ENCODE results near the gene MMAB. TPM values are rescaled to one million over a fixed set of nuclear protein-coding genes. Genes with fewer than 3 reads are reported as not detected.

The MMAB gene
- polyA plus RNA-seq, 2 of the 4 experiments (the other 2 are of a cell fraction), result 26.1 to 36.8 TPM

GRCh38 chr12:109561711-109562030 is 11.6 kb downstream of the MMAB start:
- WGBS (ENCODE audit: missing lambda C conversion rate), result 91% methylated on average over 10 of the region's 10 CpGs
- no peak for ATAC-seq
- no peak for DNase-seq (ENCODE audit: low read depth in 1 of 2, low spot score in 1 of 2)
- Histone ChIP-seq H3K9me3 (peaks cover 4% of the 10 kb centered on the region; the same call in 2 of the 3 replicates), H3K4me1 (no peaks in the 10 kb centered on the region), H3K4me2 (no peak overlapping the region), H3K4me3 (no peak overlapping the region), H3K27ac (no peak overlapping the region)
- ChIA-PET CTCF (interaction anchor here (1.1 kb wide), 1 partner anchor 37 kb away, joined by 6 read pairs; no protein-coding TSS in a partner anchor), POLR2A (no interaction called here)
- FAIRE-seq, result no peak
- TF ChIP-seq FOSB (CRISPR knock-in tag; IDR thresholded peaks at IDR 0.05) (no peak), CHD2 (IDR thresholded peaks at IDR 0.05; ENCODE audit: low read length, partially characterized antibody) (no peak), EHMT2 (IDR thresholded peaks at IDR 0.05; ENCODE audit: low read depth) (no peak), NR3C1 (IDR thresholded peaks at IDR 0.05) (no peak), RFX5 (IDR thresholded peaks at IDR 0.05) (no peak), RCOR1 (IDR thresholded peaks at IDR 0.05; ENCODE audit: low read depth, low read length) (no peak), E2F6 (IDR thresholded peaks at IDR 0.05; ENCODE audit: borderline replicate concordance, low read depth) (no peak), RARB (CRISPR knock-in tag; IDR thresholded peaks at IDR 0.05) (no peak), EP300 (IDR thresholded peaks at IDR 0.05) (no peak), TFCP2L1 (CRISPR knock-in tag; IDR thresholded peaks at IDR 0.05) (no peak), JUN (IDR thresholded peaks at IDR 0.05) (no peak), MAZ (IDR thresholded peaks at IDR 0.05; ENCODE audit: borderline replicate concordance, low read depth, low read length) (no peak), CEBPB (IDR thresholded peaks at IDR 0.05) (no peak), SMC3 (IDR thresholded peaks at IDR 0.05) (no peak), ZFP36 (IDR thresholded peaks at IDR 0.05; ENCODE audit: borderline replicate concordance, partially characterized antibody) (no peak)

- FAIRE-seq, result no peak
- H3K4me2 ChIP-seq, result no peak overlapping the region
- WGBS (ENCODE audit: missing lambda C conversion rate), result 91% methylated on average over 30 of the region's 30 CpGs
- peaks cover 4% of the 10 kb centered on the region; the same call in 2 of the 3 replicates for H3K9me3 ChIP-seq
- no peak overlapping the region for H3K27ac ChIP-seq
- ChIA-PET CTCF (interaction anchor here (0.6 to 1.6 kb wide), 3 partner anchors 37 to 681 kb away, joined by 3 to 7 read pairs (median 6); no protein-coding TSS in a partner anchor), POLR2A (no interaction called here)
- no peak for DNase-seq (ENCODE audit: low read depth in 1 of 2, low spot score in 1 of 2)
- no peaks in the 10 kb centered on the region for H3K4me1 ChIP-seq
- H3K4me3 ChIP-seq, result no peak overlapping the region
- no peak for ATAC-seq
- no peak for TF ChIP-seq FOXS1 (CRISPR knock-in tag; IDR thresholded peaks at IDR 0.05)
- TF ChIP-seq NFE2L2 (conservative IDR thresholded peaks at IDR 0.05; ENCODE audit: low read length), result no peak
- no peak for TF ChIP-seq ZC3H11A (IDR thresholded peaks at IDR 0.05)
- TF ChIP-seq RNF2 (IDR thresholded peaks at IDR 0.05; ENCODE audit: borderline replicate concordance, low read depth), result no peak
- no peak for TF ChIP-seq RARB (CRISPR knock-in tag; IDR thresholded peaks at IDR 0.05)
- no peak for TF ChIP-seq ELK1 (IDR thresholded peaks at IDR 0.05; ENCODE audit: low read depth, low read length)
- TF ChIP-seq EHF (CRISPR knock-in tag; IDR thresholded peaks at IDR 0.05), result no peak
- no peak for TF ChIP-seq USF2 (IDR thresholded peaks at IDR 0.05)
- TF ChIP-seq HDAC2 (IDR thresholded peaks at IDR 0.05), result no peak
- no peak for TF ChIP-seq MAFK (IDR thresholded peaks at IDR 0.05; ENCODE audit: partially characterized antibody)
- TF ChIP-seq CBX8 (IDR thresholded peaks at IDR 0.05), result no peak
Observed at GRCh38 chr12:109560867-109561710, 12.2 kb downstream of the MMAB start.
